NB4 (cell line): Measurements from ENCODE around the gene RPRM.

Experiments used
- CTCF ChIP-seq: IDR thresholded peaks from one replicate; pipeline ENCODE4 v1.5.1; 2012; ENCODE audit warnings: low read depth, low read length
- POLR2A ChIP-seq: IDR thresholded peaks from 2 replicates; pipeline ENCODE4 v1.6.1; 2011; ENCODE audit warnings: mild to moderate bottlenecking; ENCODE audit not compliant: insufficient read length; ENCODE audit errors: extremely low read depth

DNA sequence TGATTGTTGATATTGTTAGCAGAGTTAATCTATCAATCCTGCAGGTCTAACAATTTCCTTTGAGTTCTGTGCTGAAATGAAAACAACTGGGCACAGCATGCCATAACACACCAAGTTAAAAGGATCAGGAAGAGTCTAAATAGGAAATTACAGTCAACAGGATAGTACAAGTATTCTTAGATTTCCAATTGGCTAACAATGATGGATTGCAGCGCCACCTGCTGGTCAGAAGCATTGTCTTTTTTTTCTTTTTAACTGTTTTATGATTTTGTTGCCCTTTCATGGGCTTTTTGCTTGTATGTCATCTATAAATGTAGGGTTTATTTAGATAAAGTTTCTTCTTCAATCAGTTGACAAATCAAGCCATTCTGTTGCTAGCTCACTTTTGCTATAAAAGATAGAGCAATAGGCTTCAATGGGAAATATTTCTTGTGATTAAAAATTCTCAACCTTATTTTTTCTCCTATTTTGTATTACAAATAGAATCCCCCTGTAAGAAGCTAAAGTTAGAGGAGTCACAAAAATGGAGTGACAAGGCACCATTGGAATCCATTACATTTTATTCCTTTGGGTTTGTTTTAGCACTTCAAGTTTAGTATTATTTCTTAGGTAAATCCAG is 40.8 kb upstream of the RPRM start:
- TF ChIP-seq CTCF (peak; percentile 50), POLR2A (no peak)
